HepG2 (cell line): Measurements from ENCODE around the gene RRBP1. TPM values are rescaled to one million over a fixed set of nuclear protein-coding genes. Genes with fewer than 3 reads are reported as not detected.

ENCODE experiments used
- AGO2 ChIP-seq: fragments of 200-400 bp; formaldehyde crosslinking; optimal IDR thresholded peaks from 2 replicates; pipeline ENCODE3; 2017; ENCODE audit warnings: mild to moderate bottlenecking, low read depth, low read length, moderate library complexity
- AHR ChIP-seq: IDR thresholded peaks from 2 replicates; pipeline ENCODE4 v1.6.1; 2018; ENCODE audit warnings: missing genetic modification reagents, missing compliant biosample characterization
- ATF7-NPFF ChIP-seq: sonication (generic); formaldehyde crosslinking; IDR thresholded peaks from 2 replicates; pipeline ENCODE4 v1.8.1; 2023; ENCODE audit warnings: mild to moderate bottlenecking, low read depth, missing genetic modification reagents, moderate library complexity
- NFKB2 ChIP-seq: sonication (generic); formaldehyde crosslinking; IDR thresholded peaks from 2 replicates; pipeline ENCODE4 v1.4.0; 2020; ENCODE audit warnings: missing genetic modification reagents, borderline replicate concordance
- REPIN1 ChIP-seq: sonication (generic); formaldehyde crosslinking; IDR thresholded peaks from 2 replicates; pipeline ENCODE4 v1.8.0; 2022; ENCODE audit warnings: missing genetic modification reagents, low read depth, mild to moderate bottlenecking, borderline replicate concordance
- SAFB2 ChIP-seq: sonication (generic); formaldehyde crosslinking; IDR thresholded peaks from 2 replicates; pipeline ENCODE4 v1.5.1; 2020; ENCODE audit warnings: missing genetic modification reagents, low read depth, mild to moderate bottlenecking, borderline replicate concordance
- SRSF9 ChIP-seq: fragments of 200-400 bp; formaldehyde crosslinking; IDR thresholded peaks from 2 replicates; pipeline ENCODE4 v1.6.1; 2018; ENCODE audit warnings: borderline replicate concordance, mild to moderate bottlenecking, low read depth, low read length; ENCODE audit not compliant: insufficient read depth, poor library complexity, severe bottlenecking
- TMF1 ChIP-seq: sonication (generic); formaldehyde crosslinking; IDR thresholded peaks from 2 replicates; pipeline ENCODE4 v1.8.1; 2022; ENCODE audit warnings: low read depth, missing genetic modification reagents
- YEATS4 ChIP-seq: sonication (generic); formaldehyde crosslinking; IDR thresholded peaks from 2 replicates; pipeline ENCODE4 v1.4.0; 2020; ENCODE audit warnings: missing genetic modification reagents, borderline replicate concordance
- ZFP36 ChIP-seq: fragments of 150-350 bp; IDR thresholded peaks from 2 replicates; pipeline ENCODE4 v1.6.1; 2018; ENCODE audit warnings: borderline replicate concordance, low read length, low read depth; ENCODE audit not compliant: partially characterized antibody
- ZNF430 ChIP-seq: sonication (generic); formaldehyde crosslinking; IDR thresholded peaks from 2 replicates; pipeline ENCODE4 v1.9.0; 2021; ENCODE audit warnings: mild to moderate bottlenecking, missing genetic modification reagents
- ZNF616 ChIP-seq: sonication (generic); formaldehyde crosslinking; IDR thresholded peaks from 2 replicates; pipeline ENCODE4 v1.5.0; 2020; ENCODE audit warnings: low read depth, mild to moderate bottlenecking, missing genetic modification reagents
- ZNF841 ChIP-seq: sonication (generic); formaldehyde crosslinking; IDR thresholded peaks from 2 replicates; pipeline ENCODE4 v1.8.1; 2023; ENCODE audit warnings: missing genetic modification reagents, borderline replicate concordance
- polyA plus RNA-seq, 8 experiments: library from polyadenylated mRNA; depleted of rRNA in 3 of 8; stranded (reverse) in 7 of 8; unstranded in 1 of 8; fragments of >200 nt; fragmentation: Illumina TruSeq in 4 of 8; extraction: Trizol in 4 of 8; gene quantifications; 2 replicates each; pipeline versions ENCODE4 v1.2.1 to v1.2.3, GENCODE V29; 2011 to 2016; ENCODE audit warnings: low read depth in 4 of 8, missing spikeins in 1 of 8, mixed read lengths in 1 of 8; ENCODE audit not compliant: insufficient read depth in 1 of 8
- total RNA-seq, 5 experiments: library from RNA; depleted of rRNA; stranded (reverse); fragments of >200 nt; fragmentation: Illumina TruSeq; extraction: Trizol; gene quantifications; 2 replicates each; pipeline ENCODE4 v1.2.3, GENCODE V29; 2016; ENCODE audit warnings: low read depth in 1 of 5
- TF ChIP-seq, protein P1 (sequence below): sonication (generic); formaldehyde crosslinking; IDR thresholded peaks from 2 replicates; pipeline ENCODE4 v1.5.1; 2020; ENCODE audit warnings: mild to moderate bottlenecking, missing genetic modification reagents
- TF ChIP-seq, protein P2 (sequence below): sonication (generic); formaldehyde crosslinking; conservative IDR thresholded peaks from 2 replicates; pipeline ENCODE4 v1.8.1; 2023; ENCODE audit warnings: missing genetic modification reagents
- TF ChIP-seq, protein P3 (sequence below): sonication (generic); formaldehyde crosslinking; IDR thresholded peaks from 2 replicates; pipeline ENCODE4 v1.9.0; 2021; ENCODE audit warnings: mild to moderate bottlenecking, missing genetic modification reagents

The RRBP1 gene
- total and polyA plus RNA-seq, 2 of the 13 experiments (the other 11 are each of a cell fraction or from before 2014, with no cell fraction given): 150 to 222 TPM

DNA sequence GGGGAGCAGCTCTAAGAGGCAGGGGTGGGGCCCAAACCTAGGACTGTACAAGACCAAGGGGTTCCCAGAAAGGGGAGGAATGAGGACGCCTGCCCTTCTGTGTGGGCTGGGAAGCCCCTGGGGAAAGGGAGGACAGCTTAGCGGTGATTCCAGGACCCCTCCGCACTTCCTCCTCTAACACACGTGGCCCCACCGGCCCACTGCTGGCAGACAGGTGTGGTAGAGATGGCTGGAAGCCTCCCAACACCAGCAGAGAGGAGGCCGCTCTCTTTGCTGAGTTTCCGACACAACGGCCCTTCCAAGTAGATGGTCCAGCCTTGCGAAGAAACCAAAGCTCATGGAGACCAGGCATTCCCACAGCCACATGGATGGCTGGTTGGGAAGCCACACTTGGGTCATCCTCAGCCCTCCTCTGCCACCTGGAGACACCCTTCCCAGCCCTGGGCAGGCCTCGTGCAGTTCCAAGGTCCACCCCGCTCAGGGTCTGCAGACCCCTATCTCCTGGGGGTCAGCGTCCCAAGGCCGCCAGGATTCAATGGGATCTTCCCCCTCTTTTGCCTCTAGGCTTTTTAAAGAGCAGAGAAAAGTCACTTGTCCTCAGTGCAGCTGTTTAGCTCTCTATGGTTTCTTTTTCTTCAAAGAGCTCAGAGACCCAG, 43.9 kb downstream of the RRBP1 start (continued):
- TF ChIP-seq ZNF841 (CRISPR knock-in tag): no peak
- TF ChIP-seq, protein P1, sequence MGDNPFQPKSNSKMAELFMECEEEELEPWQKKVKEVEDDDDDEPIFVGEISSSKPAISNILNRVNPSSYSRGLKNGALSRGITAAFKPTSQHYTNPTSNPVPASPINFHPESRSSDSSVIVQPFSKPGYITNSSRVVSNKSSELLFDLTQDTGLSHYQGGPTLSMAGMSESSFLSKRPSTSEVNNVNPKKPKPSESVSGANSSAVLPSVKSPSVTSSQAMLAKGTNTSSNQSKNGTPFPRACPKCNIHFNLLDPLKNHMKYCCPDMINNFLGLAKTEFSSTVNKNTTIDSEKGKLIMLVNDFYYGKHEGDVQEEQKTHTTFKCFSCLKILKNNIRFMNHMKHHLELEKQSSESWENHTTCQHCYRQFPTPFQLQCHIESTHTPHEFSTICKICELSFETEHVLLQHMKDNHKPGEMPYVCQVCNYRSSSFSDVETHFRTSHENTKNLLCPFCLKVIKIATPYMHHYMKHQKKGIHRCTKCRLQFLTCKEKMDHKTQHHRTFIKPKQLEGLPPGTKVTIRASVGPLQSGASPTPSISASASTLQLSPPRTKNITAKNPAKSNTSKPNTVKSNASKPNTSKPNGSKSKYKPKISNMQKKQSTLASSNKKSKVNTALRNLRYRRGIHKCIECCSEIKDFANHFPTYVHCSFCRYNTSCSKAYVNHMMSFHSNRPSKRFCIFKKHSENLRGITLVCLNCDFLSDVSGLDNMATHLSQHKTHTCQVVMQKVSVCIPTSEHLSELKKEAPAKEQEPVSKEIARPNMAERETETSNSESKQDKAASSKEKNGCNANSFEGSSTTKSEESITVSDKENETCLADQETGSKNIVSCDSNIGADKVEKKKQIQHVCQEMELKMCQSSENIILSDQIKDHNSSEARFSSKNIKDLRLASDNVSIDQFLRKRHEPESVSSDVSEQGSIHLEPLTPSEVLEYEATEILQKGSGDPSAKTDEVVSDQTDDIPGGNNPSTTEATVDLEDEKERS (CRISPR knock-in tag): no peak
- TF ChIP-seq SAFB2 (CRISPR knock-in tag): 0 out of 2 replicates have a peak, but pooled peaks have one; percentile 74
- no peak for TF ChIP-seq TMF1 (CRISPR knock-in tag)
- no peak for TF ChIP-seq YEATS4
- no peak for TF ChIP-seq ZFP36
- TF ChIP-seq ZNF430 (CRISPR knock-in tag): no peak
- TF ChIP-seq, protein P2, sequence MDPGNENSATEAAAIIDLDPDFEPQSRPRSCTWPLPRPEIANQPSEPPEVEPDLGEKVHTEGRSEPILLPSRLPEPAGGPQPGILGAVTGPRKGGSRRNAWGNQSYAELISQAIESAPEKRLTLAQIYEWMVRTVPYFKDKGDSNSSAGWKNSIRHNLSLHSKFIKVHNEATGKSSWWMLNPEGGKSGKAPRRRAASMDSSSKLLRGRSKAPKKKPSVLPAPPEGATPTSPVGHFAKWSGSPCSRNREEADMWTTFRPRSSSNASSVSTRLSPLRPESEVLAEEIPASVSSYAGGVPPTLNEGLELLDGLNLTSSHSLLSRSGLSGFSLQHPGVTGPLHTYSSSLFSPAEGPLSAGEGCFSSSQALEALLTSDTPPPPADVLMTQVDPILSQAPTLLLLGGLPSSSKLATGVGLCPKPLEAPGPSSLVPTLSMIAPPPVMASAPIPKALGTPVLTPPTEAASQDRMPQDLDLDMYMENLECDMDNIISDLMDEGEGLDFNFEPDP (CRISPR knock-in tag): no peak
- no peak for TF ChIP-seq REPIN1 (CRISPR knock-in tag)
- no peak for TF ChIP-seq NFKB2 (CRISPR knock-in tag)
- peak; percentile 40; the same call in 1 of the 2 replicates for TF ChIP-seq AHR
- no peak for TF ChIP-seq SRSF9
- TF ChIP-seq ZNF616 (CRISPR knock-in tag): no peak
- TF ChIP-seq AGO2: peak; percentile 85
- TF ChIP-seq ATF7-NPFF (CRISPR knock-in tag): no peak
- TF ChIP-seq, protein P3, sequence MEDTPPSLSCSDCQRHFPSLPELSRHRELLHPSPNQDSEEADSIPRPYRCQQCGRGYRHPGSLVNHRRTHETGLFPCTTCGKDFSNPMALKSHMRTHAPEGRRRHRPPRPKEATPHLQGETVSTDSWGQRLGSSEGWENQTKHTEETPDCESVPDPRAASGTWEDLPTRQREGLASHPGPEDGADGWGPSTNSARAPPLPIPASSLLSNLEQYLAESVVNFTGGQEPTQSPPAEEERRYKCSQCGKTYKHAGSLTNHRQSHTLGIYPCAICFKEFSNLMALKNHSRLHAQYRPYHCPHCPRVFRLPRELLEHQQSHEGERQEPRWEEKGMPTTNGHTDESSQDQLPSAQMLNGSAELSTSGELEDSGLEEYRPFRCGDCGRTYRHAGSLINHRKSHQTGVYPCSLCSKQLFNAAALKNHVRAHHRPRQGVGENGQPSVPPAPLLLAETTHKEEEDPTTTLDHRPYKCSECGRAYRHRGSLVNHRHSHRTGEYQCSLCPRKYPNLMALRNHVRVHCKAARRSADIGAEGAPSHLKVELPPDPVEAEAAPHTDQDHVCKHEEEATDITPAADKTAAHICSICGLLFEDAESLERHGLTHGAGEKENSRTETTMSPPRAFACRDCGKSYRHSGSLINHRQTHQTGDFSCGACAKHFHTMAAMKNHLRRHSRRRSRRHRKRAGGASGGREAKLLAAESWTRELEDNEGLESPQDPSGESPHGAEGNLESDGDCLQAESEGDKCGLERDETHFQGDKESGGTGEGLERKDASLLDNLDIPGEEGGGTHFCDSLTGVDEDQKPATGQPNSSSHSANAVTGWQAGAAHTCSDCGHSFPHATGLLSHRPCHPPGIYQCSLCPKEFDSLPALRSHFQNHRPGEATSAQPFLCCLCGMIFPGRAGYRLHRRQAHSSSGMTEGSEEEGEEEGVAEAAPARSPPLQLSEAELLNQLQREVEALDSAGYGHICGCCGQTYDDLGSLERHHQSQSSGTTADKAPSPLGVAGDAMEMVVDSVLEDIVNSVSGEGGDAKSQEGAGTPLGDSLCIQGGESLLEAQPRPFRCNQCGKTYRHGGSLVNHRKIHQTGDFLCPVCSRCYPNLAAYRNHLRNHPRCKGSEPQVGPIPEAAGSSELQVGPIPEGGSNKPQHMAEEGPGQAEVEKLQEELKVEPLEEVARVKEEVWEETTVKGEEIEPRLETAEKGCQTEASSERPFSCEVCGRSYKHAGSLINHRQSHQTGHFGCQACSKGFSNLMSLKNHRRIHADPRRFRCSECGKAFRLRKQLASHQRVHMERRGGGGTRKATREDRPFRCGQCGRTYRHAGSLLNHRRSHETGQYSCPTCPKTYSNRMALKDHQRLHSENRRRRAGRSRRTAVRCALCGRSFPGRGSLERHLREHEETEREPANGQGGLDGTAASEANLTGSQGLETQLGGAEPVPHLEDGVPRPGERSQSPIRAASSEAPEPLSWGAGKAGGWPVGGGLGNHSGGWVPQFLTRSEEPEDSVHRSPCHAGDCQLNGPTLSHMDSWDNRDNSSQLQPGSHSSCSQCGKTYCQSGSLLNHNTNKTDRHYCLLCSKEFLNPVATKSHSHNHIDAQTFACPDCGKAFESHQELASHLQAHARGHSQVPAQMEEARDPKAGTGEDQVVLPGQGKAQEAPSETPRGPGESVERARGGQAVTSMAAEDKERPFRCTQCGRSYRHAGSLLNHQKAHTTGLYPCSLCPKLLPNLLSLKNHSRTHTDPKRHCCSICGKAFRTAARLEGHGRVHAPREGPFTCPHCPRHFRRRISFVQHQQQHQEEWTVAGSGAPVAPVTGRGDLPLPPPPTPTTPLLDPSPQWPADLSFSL (CRISPR knock-in tag): no peak
